ENCODE measurements around the gene FNDC3B.

The FNDC3B gene

GRCh38 chr3:172407872-172408271, 368.5 kb downstream of the FNDC3B start:
- FAIRE-seq (no peak), DNase-seq (ENCODE audit: insufficient read length, low spot score) (no peak)

GRCh38 chr3:172410702-172411477, 371.5 kb downstream of the FNDC3B start:
- DNase-seq (ENCODE audit: insufficient read length, low spot score) = no peak
- FAIRE-seq = no peak

DNA sequence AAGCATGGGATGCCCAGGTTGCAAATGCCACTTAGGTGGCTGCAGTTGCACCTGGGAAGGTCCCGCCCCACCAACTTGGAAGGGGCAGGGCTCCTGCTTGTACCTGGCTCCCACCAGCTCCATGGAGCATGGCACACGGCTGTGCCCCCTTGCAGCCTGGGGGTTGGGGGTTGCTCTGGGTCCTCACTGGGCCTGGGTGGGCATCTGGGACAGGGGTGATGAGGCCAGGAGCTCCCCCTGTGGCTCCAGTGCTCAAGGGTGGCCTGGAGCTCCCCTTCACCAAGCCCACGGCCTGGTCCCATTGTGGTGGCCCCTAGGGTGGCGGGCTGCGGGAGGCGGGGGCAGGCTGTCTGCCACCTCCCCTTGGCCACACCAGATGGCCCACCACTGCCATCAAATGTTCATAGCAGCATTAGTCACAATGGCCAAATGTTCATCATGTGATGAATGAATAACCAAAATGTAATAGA, 372.1 kb downstream of the FNDC3B start:
- DNase-seq (ENCODE audit: insufficient read length, low spot score) = no peak
- no peak for FAIRE-seq

GRCh38 chr3:172415323-172415722, 375.9 kb downstream of the FNDC3B start:
- DNase-seq (ENCODE audit: insufficient read length, low spot score) (no peak), FAIRE-seq (no peak)

DNA sequence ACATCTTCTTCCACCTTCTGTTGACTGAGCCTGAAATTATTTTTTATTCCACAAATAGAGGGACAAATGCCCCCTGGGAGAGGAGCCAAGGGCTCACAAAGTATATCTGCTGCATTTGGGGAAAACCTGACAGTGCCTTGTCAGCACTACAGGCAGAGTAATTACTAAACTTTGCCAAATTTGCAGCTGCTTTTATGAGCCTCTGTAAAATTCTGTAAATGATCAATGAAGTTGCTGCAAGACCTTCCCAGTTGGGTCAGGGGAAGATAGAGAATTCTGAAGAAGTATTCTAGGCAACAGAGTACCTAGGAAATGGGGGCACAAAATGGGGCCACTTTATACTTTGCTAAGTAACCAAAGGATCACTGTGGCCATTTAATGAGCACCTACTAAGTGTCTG, 398.3 kb downstream of the FNDC3B start:
- DNase-seq (ENCODE audit: insufficient read length, low spot score) = no peak
- FAIRE-seq = no peak

DNA sequence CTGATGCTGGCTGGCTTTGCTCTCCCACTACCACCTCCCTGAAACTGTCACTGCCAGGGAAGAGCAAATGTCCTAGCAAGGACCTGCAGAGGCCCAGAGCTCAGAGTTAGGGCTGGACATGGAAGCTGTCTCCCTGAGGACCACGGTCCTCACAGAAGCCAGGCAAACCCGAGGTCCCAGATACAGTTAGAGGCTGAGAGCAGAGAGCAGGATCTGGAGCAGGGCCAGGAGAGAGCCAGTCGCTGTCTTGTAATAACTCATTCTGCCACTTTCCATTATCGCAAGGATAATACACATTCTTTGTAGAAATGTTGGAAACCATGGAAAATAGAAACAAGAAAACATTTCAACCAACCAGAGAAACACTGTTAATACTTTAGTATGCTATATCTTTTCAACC, 398.8 kb downstream of the FNDC3B start:
- DNase-seq (ENCODE audit: insufficient read length, low spot score) = no peak
- FAIRE-seq = no peak

DNA sequence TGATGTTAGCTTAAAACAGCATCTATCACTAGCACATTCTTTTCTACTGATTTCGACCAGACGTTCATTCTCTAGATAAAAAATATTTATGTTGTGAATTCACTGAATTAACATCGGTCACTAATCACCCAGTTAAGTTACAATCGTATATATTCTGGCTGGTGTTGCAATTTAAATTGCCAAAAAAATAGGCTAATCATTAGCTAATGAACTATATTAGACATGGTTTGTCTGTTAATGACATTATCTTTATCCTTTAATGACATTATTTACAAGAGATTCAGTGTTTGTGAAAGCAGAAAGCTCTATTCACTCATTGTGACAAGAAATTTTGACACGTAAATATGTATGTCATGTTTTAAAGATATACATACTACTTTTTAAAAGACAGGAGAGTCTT, 402.2 kb downstream of the FNDC3B start:
- DNase-seq (ENCODE audit: insufficient read length, low spot score) (no peak), FAIRE-seq (no peak)

- FAIRE-seq (no peak), DNase-seq (ENCODE audit: insufficient read length, low spot score) (no peak)
Measured at GRCh38 chr3:172442606-172443005, 403.2 kb downstream of the FNDC3B start.

- FAIRE-seq (no peak), DNase-seq (ENCODE audit: insufficient read length, low spot score) (no peak)
Measured at GRCh38 chr3:172444821-172445220, 405.4 kb downstream of the FNDC3B start.

DNA sequence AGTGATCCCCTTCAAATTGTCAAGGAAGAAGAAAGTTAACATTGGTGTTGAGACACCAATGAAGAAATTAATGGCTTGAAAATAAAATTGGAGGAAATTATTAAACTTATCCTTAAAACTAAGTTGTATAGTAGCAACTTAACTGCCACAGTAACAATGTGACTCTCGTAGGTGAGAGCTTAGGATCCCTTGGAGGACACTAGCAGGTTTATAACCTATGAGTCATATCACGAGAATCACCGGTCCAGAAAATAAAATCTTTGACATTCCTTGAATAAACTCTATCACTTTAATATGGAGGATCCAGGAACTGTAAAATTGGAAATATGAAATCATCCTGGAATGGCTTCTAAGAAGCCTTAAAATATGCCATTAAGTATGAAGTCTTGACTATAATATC, 406.8 kb downstream of the FNDC3B start:
- DNase-seq (ENCODE audit: insufficient read length, low spot score) (no peak), FAIRE-seq (no peak)

- DNase-seq (ENCODE audit: insufficient read length, low spot score) (no peak), FAIRE-seq (no peak)
Measured at GRCh38 chr3:172447611-172448579, 408.5 kb downstream of the FNDC3B start, which contains the start of gene GHSR. Gene GHSR (minus strand): TSS chr3:172448456. CDS start chr3:172448413, 43 bp downstream.

- FAIRE-seq (no peak), DNase-seq (ENCODE audit: insufficient read length, low spot score) (no peak)
Measured at GRCh38 chr3:172448661-172449465, 409.5 kb downstream of the FNDC3B start.

DNA sequence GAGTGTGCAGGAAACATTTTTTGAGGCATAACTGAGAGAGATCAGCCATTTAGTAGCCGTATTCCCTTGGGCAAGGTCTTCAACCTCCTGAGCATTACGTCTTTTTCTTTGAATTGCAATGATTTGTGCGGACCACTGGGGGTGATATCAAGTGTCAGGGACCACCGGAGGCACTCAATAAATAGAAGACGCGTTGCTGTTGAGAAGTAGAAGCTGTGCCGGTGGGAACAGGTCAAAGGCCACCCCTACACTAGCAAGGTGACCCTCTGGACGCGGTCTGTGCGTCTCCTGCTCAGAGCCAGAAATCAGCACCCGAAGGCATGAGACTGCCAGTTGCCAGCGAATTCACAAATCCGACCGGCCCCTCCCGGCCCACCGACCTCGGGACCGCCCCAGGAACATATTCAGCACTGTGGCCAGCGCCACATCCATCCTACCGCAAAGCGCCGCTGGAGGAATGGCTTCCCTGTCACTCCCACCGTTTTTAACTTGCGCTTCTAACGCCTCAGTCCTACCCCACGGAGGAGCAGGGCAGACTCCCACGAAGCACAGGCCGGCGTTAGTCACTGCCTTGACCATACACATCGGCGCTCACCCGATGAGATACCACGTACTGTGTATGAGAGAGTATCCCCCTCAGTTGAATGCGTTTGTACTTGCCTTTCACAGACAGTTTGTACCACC, 410.2 kb downstream of the FNDC3B start:
- FAIRE-seq = no peak
- no peak for DNase-seq (ENCODE audit: insufficient read length, low spot score)

All from GM19239 (cell line).